ENCODE measurements around the gene ANKRD2. TPM values are rescaled to one million over a fixed set of nuclear protein-coding genes. Genes with fewer than 3 reads are reported as not detected.
"Not testable (repeated sequence)": the region's sequence is repeated elsewhere in the genome, so short reads cannot be mapped to it uniquely, and the experiment has no call there.

ANKRD2 gene
- polyA plus RNA-seq, 3 donors from 2014 or later = not detected

DNA sequence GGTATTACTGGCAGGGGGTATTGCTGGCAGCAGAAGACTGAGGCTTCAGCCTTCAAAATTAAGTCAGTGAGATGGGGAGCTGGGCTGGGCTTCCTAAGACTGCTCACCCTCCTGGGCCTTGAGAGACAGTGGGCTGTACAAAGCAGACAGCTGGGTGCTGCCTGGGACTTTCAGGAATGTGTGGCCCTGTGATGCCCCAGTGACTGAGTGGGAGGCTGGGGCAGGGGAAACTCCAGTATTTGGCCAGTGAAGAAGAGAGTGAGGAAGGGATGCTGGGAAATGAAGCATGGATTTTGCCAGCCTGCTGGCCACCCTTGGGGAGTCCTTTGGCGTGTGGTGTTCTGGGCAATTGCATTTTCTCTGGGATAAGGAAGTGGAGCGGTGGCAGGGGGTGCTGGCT is 442 bp downstream of the ANKRD2 start:
- H3K27me3 Mint-ChIP-seq (ENCODE audit: low read depth in 3 of 3) = peaks cover 0 to 2% (median 0%) of the 10 kb centered on the region in 3 donors
- no peaks in the 10 kb centered on the region for H3K9me3 Mint-ChIP-seq
- no peaks in the 10 kb centered on the region for H3K4me1 Mint-ChIP-seq
- no peak overlapping the region for H3K4me3 Mint-ChIP-seq
- DNase-seq = no peak
- H3K36me3 Mint-ChIP-seq = no peaks in the 10 kb centered on the region
- H3K27ac Mint-ChIP-seq = peak overlapping the region in 1 of 6 donors; percentile 74

- Mint-ChIP-seq H3K27me3 (ENCODE audit: low read depth in 3 of 3) (peaks cover 0 to 2% (median 0%) of the 10 kb centered on the region in 3 donors), H3K4me1 (no peaks in the 10 kb centered on the region), H3K9me3 (no peaks in the 10 kb centered on the region), H3K27ac (no peak overlapping the region), H3K36me3 (no peaks in the 10 kb centered on the region), H3K4me3 (no peak overlapping the region)
- no peak for DNase-seq
Measured at GRCh38 chr10:97573672-97574071, 1.1 kb downstream of the ANKRD2 start.

- DNase-seq = no peak
- peaks cover 0 to 2% (median 0%) of the 10 kb centered on the region in 3 donors for H3K27me3 Mint-ChIP-seq (ENCODE audit: low read depth in 3 of 3)
- no peaks in the 10 kb centered on the region for H3K4me1 Mint-ChIP-seq
- H3K27ac Mint-ChIP-seq = peak overlapping the region in 1 of 6 donors; percentile 7
- H3K4me3 Mint-ChIP-seq = no peak overlapping the region
- no peaks in the 10 kb centered on the region for H3K9me3 Mint-ChIP-seq
- no peaks in the 10 kb centered on the region for H3K36me3 Mint-ChIP-seq
Measured at GRCh38 chr10:97574374-97575126, 2.0 kb downstream of the ANKRD2 start.

DNA sequence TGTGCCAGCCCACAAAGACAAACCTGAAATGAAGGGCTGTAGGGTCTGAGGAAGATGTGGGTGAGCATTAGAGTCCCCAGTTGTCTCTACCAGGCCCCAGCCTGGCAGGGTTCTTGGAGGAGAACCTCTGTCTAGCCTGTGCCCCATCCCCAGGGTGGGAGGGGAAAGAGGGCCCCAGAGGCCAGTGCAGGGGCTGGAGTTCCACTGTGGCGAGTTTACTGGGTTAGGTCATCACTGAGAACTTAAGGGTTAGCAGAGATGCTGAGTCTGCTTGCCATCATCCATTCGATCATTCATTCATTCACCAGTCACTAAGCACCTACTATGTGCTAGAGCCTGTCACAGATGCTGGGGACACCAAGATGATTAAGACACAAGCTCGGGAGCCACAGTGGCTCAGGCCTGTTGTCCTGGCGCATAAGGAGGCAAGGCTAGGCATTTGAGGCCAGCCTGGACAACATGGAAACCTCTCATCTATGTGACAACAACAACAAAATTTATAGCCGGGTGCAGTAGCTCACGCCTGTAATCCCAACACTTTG is 2.6 kb downstream of the ANKRD2 start:
- Mint-ChIP-seq H3K27ac (no peak overlapping the region), H3K9me3 (no peaks in the 10 kb centered on the region), H3K36me3 (no peaks in the 10 kb centered on the region), H3K27me3 (ENCODE audit: low read depth in 3 of 3) (peaks cover 0 to 2% (median 0%) of the 10 kb centered on the region in 3 donors), H3K4me3 (no peak overlapping the region), H3K4me1 (no peaks in the 10 kb centered on the region)
- no peak for DNase-seq

GRCh38 chr10:97576487-97576886 is 3.9 kb downstream of the ANKRD2 start:
- not testable (repeated sequence) for H3K36me3 Mint-ChIP-seq; H3K4me1 Mint-ChIP-seq; H3K27ac Mint-ChIP-seq; H3K9me3 Mint-ChIP-seq; DNase-seq; H3K4me3 Mint-ChIP-seq; H3K27me3 Mint-ChIP-seq (ENCODE audit: low read depth in 3 of 3)

GRCh38 chr10:97577701-97578100 is 5.1 kb downstream of the ANKRD2 start:
- Mint-ChIP-seq H3K4me3 (no peak overlapping the region), H3K36me3 (no peaks in the 10 kb centered on the region), H3K4me1 (no peaks in the 10 kb centered on the region), H3K27me3 (ENCODE audit: low read depth in 3 of 3) (peaks cover 0 to 4% (median 4%) of the 10 kb centered on the region in 3 donors), H3K9me3 (no peaks in the 10 kb centered on the region), H3K27ac (no peak overlapping the region)
- DNase-seq = no peak

DNA sequence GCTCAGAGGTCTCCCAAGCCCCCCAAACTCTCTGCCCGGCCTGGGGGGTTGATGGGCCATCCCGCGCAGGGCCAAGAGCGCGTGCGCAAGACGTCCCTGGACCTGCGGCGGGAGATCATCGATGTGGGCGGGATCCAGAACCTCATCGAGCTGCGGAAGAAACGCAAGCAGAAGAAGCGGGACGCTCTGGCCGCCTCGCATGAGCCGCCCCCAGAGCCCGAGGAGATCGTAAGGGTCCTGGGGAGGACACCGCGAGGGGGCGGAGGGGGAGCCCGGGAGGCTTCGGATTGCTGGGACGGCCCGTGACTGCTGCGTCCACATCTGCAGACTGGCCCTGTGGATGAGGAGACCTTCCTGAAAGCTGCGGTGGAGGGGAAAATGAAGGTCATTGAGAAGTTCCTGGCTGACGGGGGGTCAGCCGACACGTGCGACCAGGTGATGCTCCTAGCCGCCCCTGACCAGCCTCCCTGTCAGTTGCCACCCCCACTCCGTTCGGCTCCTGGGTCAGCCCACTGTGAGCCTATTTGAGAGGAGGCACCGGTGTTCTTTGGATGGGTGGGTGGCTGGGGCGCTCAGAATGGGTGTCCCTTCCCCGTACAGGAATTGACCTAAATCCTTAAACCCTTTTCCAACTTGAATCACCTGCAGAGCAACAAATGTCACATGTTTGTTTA is 5.7 kb downstream of the ANKRD2 start:
- Mint-ChIP-seq H3K9me3 (no peaks in the 10 kb centered on the region), H3K4me3 (no peak overlapping the region), H3K27me3 (ENCODE audit: low read depth in 3 of 3) (peaks cover 0 to 5% (median 4%) of the 10 kb centered on the region in 3 donors), H3K4me1 (no peaks in the 10 kb centered on the region), H3K27ac (no peak overlapping the region), H3K36me3 (no peaks in the 10 kb centered on the region)
- no peak for DNase-seq

- Mint-ChIP-seq H3K27ac (peak overlapping the region in 1 of 6 donors; percentile 56), H3K9me3 (no peaks in the 10 kb centered on the region), H3K4me3 (no peak overlapping the region), H3K27me3 (ENCODE audit: low read depth in 3 of 3) (peaks cover 0 to 8% (median 6%) of the 10 kb centered on the region in 3 donors), H3K4me1 (no peaks in the 10 kb centered on the region), H3K36me3 (no peaks in the 10 kb centered on the region)
- no peak for DNase-seq
Measured at GRCh38 chr10:97580421-97581367, 8.1 kb downstream of the ANKRD2 start.

DNA sequence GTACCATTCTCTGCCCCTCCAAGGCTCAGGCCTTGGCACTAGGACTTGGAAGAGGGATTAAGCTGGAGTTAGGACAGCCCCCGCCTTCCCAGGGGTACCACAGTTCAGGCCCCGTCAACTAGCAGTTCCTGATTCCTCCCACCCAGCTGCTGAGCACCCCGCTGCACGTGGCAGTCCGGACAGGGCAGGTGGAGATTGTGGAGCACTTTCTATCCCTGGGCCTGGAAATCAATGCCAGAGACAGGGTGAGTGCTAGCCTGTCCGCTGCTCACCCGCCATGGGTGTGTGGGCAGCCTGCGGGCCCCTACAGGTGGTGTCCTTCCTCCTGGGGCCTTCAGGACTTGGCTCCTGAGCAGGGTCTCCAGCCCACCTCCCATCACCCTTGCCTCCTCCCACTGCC is 9.6 kb downstream of the ANKRD2 start:
- Mint-ChIP-seq H3K4me3 (no peak overlapping the region), H3K36me3 (no peaks in the 10 kb centered on the region), H3K4me1 (no peaks in the 10 kb centered on the region), H3K9me3 (no peaks in the 10 kb centered on the region), H3K27ac (no peak overlapping the region), H3K27me3 (ENCODE audit: low read depth in 3 of 3) (peaks cover 0 to 8% (median 6%) of the 10 kb centered on the region in 3 donors)
- no peak for DNase-seq

DNA sequence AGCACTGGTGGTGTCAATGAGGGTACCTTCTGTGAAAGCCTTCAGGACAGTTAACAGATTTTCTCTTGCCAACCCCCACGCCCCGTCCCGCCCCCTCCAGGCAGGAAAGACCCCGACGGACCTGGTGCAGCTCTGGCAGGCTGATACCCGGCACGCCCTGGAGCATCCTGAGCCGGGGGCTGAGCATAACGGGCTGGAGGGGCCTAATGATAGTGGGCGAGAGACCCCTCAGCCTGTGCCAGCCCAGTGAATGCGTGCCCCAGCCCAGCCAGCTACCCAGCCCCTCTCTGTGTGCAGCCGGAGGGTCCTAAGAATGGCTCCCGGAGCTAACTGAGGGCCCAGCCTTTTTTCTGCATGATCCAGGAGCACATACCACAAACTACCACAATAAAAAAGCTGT is 10.9 kb downstream of the ANKRD2 start:
- Mint-ChIP-seq H3K27me3 (ENCODE audit: low read depth in 3 of 3) (peaks cover 0 to 6% (median 6%) of the 10 kb centered on the region in 3 donors), H3K36me3 (no peaks in the 10 kb centered on the region), H3K27ac (no peak overlapping the region), H3K9me3 (no peaks in the 10 kb centered on the region), H3K4me3 (no peak overlapping the region), H3K4me1 (no peaks in the 10 kb centered on the region)
- no peak for DNase-seq

- Mint-ChIP-seq H3K9me3 (no peaks in the 10 kb centered on the region), H3K4me1 (peaks cover 0 to 3% of the 10 kb centered on the region in 2 donors), H3K4me3 (no peak within 1 kb of the TSS), H3K27ac (no peak within 1 kb of the TSS), H3K27me3 (ENCODE audit: low read depth in 3 of 3) (peaks cover 0 to 6% (median 6%) of the 10 kb centered on the region in 3 donors), H3K36me3 (no peaks in the 10 kb centered on the region)
- no peak for DNase-seq
Measured at GRCh38 chr10:97584060-97584797, 11.7 kb downstream of the ANKRD2 start, which contains the start of gene HOGA1. Gene HOGA1, plus strand, starts transcription at chr10:97584389. Its CDS starts 315 bp downstream, at chr10:97584704.

GRCh38 chr10:97584798-97585438 is 12.3 kb downstream of the ANKRD2 start:
- Mint-ChIP-seq H3K4me1 (peaks cover 5 to 10% of the 10 kb centered on the region in 2 donors), H3K9me3 (no peaks in the 10 kb centered on the region), H3K27me3 (ENCODE audit: low read depth in 3 of 3) (peaks cover 0 to 6% (median 6%) of the 10 kb centered on the region in 3 donors), H3K27ac (no peak overlapping the region), H3K36me3 (no peaks in the 10 kb centered on the region), H3K4me3 (no peak overlapping the region)
- DNase-seq = no peak

Data from immature natural killer cell (primary cell).